Stimulated activated CD4-positive, alpha-beta T cell treated with anti-CD3 and anti-CD28 coated beads, TNF-alpha, amount 100 ng/mL, for 24 hours (primary cell): ENCODE data around the gene AGRP.
A peak's percentile ranks its signal among the peaks of the same experiment; 100 is the strongest.

Source experiments
- DNase-seq, 3 experiments: peaks; one replicate each; pipeline ENCODE4 v3.0.0-alpha.2; 2020; ENCODE audit warnings: low read depth in 3 of 3

Gene AGRP

DNA sequence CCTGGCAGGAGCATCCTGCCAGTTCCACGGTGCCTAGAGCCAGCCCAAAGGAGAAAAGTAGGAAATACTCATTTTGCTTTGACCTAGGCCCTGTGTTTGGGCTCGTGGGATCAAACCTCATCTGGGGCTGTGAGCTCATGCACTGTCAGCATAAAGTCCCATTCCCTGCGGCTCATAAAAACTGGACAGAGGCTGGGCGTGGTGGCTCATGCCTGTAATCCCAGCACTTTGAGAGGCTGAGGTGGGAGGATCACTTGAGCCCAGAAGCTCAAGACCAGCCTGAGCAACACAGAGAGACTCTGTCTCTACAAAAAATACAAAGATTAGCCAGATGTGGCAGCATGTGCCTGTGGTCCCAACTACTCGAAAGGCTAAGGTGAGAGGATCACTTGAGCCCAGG, 20.3 kb downstream of the AGRP start:
- DNase-seq = no peak

DNA sequence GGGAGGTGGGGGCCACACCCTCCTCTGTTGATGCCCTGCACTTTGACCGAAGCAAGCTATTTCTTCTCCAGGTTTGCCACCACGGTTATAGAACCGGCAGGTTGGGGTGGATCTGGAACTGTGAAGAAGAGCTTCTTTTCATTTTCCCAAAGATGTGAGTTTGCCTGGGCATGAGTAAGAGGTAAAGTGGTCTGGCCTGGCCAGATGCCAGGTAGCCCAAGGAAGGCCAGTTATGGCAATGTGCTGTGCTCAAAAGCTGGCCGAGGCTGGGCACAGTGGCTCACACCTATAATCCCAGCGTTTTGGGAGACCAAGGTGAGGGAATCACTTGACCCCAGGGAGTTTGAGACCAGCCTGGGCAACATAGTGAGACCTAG, 21.1 kb downstream of the AGRP start:
- no peak for DNase-seq

DNA sequence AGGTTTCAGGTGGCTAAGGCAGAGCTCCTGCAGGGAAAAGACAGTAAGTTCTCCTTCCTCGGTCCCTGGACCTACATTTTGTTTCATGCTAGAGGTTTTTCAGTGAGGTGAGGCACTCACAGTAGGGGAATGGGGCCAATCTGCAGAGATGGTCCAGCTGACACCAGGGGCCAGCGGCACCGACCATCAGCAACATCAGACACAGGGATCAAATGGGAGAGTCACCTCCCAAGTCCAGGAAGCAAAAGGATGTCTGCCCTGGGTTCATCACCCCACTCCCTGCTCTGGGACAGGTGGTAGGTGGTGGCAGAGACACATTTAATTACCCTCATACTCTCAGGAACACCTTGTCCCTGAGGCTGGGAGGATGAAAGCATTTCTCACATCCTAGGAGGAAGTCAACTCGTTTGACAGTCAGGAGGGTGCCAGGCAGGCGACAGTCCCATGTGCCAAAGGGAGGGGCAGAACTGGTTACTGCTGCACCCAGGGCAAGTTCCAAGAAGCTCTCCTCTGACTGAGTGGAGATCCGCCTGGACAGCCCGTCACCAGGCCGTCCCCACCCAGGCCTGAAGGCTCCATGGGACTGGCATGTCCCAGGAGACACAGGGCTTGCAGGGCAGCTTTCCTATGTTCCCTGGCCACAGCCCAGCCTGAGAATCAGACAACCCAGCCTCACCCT, 21.6 kb downstream of the AGRP start:
- no peak for DNase-seq

DNA sequence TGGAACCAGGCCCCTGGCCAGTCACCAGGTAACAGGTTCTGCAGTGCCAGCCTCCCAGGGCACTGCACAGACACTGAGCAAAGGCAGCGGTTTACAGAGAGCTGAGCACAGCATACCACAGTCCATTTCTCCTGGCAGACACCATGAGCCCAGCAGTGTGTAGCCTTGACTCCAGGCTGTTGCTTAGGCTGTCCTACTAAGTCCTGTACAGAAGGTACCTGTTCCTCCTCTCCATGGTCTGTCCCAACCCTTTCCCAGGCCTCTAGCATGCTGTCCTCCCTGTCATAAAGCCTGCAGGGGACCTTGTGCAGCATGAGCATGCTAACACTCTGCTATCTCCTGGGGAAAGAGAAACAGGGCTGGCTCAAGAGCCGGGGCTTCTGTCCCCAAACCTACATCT, 22.4 kb downstream of the AGRP start:
- no peak for DNase-seq

DNA sequence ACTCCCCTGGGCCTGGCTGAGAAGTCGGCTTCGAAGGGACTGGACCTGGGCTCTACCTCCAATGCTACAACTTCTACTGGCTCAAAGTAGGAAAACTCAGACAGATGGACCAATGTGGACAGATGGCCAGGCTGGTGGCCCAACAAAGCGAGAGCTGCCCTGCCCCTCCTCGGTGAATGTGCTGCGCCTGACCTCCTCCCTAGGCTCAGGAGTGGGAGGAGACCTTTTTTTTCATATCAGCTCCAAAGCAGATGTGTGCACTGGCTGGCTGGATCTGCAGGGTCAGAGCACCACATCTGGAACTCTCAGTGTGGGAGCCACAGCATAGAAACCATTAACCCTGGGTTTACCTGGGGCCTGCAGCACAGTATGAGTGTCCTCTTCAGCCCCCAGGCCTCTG, 23.2 kb downstream of the AGRP start:
- no peak for DNase-seq

DNA sequence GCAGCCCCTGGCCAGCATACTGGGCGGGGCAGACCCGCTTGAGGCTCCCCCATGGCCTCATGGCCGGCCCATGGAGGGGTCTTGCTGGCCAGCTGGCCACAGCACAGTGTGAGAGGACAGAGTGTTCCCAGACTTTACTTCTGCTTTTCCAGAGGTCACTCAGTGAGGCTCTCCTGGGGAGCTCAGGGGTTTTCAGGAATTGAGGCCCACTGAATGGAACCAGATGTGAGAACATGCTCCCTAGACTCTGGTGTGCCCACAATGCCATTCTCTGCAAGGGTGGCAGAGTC, 23.5 kb downstream of the AGRP start:
- no peak for DNase-seq

DNA sequence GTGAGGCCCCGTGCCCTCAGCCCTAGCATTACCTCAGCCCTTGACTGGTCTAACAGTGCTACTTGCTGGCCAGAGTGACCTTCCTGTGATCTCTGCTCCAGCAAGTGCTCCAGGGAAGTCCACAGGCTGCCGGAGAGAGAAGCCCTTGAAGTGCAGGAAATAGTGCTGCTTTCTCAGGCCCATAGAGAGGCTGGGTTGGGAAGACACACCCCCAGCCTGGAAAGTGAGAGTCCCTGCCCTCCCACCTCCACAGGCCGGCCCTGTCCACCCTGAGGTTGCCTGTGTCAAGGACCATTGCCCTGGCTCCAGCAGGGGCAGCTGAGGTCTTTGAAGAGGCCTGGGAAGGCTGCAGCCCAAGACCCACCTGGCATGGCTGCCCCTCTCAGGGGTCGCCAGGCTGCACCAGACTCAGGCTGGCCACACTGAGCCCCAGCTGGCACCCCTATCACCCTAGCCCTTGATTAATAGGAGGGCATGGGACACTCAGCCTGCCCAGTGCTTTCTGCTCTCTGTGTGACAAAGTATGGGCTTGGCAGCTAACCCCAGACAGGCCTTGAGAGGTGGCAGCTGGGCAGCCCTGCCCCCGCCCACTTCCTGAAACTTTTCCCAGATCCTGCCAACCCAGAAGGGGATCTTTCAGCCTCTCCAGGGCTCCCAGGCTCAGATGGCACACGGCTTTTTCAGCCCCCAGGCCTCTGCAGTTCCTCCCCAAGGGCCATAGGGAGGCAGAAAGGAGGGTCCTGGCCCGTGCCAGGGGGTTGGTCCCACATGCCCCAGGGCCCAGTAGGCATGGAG, 24.1 kb downstream of the AGRP start:
- DNase-seq = no peak

DNA sequence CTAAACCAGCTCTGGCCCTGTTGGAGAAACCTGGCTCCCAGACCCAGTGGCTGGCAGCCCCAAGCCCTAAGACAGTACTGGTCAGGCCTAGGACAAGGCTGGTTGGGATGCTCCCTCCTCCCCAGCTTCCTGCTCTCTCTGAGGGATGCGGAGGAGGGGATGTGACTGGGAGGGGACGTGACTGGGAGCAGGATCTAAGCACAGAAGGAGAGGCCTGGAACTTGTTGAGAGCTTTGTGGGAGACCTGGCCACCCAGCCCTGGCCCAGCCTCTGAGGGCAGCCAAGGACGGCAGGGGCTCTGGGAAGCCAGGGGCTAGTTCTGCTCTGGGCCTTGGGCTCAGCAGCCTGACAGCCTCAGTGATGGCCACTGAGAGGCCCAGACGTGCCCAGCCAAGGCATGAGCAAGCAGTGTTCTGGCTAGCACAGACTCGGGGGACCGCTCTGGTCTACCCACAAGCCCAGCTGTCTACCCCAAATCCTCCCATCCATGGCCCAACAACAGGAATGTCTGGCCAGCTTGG, 25.2 kb downstream of the AGRP start:
- no peak for DNase-seq

DNA sequence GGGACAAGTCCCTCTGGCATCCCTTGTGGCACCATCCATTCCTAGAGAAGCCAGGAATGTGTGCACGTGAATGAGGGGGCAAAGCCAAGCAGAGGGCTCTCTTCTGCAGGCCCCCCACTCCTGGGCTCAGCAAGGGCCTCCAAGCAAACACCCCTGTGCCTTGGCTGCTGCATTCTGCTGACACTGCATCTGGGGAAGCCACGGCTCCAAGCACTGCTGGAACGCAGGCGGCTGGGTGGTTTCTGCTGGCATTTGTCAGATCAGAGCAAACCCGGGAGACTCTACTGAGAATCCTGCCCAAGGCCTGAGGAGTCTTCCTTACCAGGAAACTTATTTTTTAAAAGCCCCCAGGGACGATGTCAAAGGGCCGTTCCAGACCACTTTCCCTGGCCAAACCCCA, 25.7 kb downstream of the AGRP start:
- no peak for DNase-seq

DNA sequence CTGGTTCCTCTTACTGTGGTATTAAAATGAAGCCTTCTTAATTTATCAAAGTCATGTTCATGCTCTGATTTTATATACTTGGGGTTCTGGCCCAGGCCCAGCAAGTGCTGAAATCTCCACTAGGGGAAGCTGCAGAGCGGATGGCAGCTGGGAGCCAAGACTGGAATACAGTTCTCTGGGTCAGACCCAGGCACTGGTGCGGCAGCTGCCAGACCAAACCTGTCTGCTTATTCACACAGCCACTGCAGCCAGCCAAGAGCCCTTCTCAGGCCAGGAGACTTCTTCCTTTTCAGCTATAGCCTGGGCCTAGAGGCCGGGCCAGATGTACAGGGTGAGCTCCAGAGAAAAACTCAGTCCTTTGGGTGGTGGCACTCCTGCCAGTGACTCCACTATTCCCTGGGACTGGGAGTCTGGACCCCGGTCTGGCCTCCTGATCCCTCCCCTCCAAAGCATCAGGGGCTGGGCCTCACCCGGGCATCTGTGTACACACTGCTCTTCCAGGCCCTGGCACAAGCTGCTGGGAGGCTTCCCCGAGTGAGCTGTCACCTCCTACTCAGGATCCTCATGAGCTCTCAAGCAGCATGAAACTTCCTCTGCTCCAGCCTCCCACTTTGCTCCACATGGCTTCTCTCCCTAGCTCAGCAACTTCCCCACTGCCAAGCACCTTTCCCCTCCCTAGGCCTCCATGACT, 26.8 kb downstream of the AGRP start:
- no peak for DNase-seq

DNA sequence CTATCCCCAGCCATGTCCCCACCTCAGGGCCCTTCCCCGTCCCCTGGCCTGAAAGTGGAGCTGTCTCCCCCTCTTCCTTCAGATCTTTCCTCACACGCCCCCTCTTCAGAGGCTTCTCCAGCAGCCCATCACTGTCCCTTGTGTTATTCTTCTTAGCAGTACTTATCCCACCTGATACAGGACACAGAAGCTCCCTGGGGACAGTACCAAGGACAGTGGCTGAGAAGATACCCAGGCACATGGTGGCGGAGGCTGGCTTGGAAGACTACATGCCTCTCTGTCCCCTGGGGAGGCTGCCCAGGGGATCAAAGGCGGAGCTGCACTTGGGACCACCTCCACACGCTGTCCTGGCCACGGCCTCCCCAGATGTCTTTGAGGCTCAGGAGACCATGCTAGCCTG, 28.5 kb downstream of the AGRP start:
- no peak for DNase-seq

DNA sequence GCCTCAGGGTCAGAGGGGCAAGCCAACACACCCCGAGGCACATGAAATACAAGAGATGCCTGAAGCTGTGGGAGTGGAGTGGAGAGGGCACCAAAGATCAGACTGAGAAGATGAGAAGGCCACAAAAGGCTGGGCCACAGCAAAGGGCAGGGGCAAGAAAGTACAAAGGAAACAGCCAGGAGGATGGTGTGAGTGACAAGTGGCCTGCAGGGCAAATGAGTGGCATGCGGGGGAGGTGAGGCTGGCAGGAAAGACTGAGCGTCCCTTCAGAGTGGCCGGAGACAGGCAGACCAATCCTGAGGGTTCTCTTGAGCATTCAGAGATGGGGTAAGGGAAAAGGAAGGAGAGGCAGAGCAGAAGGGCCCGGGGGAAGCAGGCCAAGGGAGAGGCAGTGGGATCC, 29.2 kb downstream of the AGRP start:
- DNase-seq = no peak

DNA sequence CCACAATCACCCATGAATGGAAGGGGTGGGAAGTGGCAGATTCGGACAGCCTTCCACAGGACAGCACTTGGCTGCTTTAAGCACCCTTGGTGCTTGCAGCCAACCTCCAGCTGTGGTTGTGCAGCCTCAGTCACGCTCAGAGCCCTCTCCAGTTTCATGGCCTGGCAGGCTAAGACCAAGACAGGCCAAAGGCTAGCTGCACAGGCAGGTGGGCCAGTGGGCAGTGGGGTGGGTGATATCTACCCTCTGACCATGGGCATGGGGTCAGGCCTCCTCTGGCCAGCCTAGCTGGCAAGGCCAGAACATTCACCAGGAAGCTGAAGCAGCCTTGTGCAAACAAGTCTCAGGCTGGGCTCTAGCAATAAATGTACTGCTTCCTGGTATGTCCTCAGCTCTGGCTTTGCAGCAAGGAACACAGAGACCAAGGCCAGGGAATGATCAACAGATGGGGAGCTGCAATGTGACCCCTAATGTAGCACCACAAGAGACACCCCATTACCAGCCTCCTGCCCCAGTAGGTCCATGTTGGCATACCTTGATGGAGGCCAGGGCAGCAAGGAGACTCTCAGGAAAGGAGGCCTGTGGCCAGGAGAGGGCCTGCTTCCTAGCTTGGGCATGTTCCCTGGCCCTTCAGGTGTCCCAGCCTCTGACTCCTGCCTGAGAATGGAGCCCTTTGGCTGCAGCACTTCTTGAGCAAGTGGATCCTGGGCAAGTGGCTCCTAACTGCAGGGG, 31.5 kb downstream of the AGRP start:
- DNase-seq = no peak

DNA sequence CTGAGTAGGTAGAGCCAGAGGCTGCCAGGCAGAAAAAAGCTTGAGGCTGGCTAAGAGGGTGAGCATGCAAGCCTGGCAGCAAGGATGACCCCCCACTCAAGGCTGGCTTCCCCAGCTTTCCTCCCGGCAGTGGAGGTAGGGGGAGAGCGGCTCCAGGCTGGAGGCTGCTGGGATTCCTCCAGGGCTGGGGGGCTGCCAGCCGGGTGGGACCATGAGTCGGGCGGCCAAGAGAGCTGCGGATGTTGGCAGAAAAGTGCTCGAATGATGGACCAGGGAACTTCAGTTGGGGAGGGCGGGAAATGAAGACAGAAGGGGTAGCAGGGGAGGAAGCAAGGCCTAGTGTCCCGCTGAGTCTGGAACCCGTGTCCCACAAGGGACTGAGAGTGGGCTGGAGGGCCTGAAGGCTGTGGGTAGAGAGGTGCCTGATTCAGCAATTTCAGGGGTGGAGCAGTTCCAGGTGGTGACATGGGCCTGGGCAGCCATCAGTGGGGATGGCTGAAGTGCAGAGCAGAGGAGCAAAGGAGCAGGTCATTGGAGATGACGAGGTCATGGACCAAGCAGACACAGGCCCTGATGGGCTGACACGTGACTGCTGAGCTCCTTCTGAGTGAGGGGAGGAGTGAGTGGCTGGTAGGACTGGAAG, 32.2 kb downstream of the AGRP start:
- DNase-seq = no peak

DNA sequence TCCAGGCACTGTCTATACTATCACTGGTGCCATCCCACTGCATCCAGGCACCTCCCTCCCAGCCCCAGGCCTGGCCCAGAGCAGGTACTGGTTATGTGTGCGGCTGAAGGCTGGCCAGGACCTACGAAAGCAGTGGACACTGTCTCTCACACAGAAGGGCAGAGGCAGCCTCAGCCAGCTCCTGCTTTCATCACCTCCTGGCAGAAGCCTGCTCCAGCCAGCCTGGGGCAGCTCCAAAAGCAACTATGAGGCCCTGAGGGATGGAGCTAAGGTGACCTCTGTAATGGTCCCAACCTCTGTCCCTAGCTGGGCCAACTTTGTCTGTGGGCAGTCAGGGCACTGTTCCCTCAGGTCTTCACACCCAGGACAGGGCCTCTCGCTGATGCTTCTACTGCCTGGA, 33.6 kb downstream of the AGRP start:
- DNase-seq = no peak

DNA sequence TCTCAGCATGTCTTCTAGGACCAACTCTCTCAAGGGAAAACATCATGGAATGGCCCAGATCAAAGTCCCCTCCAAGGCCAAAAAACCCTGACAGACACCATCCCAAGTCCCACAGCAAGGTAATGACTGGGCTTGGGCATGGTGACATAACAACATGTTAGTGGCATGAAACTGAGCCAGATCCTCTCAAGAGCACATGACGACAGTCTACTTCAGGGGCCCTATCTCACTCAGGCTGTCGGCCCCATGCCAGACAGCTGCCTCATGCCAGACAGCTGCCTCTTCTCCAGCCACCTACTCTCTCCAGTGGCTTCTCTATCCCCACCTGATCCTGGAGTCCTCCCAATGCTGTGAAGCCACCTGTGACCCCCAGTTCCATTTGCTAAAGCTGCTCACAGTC, 34.0 kb downstream of the AGRP start:
- no peak for DNase-seq

DNA sequence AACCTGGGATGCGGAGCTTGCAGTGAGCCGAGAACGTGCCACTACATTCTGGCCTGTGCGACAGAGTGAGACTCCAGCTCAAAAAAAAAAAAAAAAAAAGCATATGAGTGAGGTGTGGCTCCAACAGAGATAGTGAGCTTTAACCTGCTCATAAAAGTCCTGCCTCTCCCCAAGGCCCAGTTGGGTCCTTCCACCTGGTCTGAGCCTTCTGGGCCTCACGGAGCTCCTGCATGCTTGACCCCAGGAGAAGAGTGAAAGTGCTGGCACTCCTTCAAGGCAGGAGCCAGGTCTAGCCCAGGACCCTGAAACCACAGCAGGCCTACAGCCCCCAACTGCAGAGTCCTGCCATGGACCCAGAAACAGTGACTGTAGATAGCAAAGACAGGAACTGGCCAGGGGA, 34.8 kb downstream of the AGRP start:
- DNase-seq = no peak

DNA sequence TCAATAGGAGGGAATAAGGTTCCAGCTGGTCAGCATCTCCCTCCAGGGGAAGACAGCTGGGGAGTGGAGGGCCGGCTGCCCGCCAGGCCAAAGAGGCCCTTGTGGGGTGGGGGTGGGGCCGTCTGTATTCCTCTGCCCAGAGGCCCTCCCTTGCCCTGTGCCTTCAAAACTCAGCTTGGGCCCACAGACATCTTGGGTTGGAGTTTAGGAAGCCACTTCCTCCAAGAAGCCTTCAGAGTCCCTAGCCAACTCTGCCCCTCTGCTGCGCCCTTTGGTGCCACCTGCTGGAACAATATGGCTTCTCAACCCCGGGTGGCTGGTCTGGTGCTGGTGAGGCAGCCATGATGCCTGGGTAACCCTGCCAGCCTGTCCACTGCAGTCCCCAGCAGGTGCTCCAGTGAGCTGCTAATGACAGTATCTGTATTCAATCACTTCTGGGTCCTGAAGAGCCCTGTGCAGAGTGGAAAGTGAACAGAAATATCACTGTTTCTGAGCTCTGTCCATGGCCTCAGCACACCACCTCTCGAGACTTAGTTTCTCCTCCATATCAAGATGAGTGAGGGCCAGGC, 35.8 kb downstream of the AGRP start:
- DNase-seq = peak; percentile 51 to 71 (median 54)

DNA sequence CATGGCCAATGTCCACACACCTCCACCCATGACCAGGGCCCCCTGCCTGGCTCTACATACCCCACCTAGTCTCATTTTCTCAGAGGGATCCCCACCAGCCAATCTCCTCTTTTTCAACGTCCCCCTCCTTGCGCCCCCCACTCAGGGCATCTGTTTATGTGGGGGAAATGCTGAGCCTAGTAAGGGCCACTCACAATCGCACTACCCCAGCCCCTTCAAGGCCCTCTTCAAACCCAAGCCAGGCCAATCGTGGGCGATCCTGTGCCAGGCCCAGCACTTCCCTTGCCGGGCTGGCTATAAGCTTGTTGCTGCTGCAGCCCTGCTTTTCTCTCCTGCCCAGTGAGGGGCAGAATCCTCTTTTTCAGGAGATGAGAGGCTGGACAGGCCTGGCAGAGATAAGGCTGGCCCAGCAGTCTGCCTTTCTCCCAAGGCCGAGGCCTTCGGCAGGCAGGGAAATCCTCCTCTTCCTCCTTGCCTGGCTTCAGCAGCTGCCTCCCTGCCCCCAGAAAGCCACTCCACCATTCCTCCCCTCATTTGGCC, 36.3 kb downstream of the AGRP start:
- DNase-seq = no peak

DNA sequence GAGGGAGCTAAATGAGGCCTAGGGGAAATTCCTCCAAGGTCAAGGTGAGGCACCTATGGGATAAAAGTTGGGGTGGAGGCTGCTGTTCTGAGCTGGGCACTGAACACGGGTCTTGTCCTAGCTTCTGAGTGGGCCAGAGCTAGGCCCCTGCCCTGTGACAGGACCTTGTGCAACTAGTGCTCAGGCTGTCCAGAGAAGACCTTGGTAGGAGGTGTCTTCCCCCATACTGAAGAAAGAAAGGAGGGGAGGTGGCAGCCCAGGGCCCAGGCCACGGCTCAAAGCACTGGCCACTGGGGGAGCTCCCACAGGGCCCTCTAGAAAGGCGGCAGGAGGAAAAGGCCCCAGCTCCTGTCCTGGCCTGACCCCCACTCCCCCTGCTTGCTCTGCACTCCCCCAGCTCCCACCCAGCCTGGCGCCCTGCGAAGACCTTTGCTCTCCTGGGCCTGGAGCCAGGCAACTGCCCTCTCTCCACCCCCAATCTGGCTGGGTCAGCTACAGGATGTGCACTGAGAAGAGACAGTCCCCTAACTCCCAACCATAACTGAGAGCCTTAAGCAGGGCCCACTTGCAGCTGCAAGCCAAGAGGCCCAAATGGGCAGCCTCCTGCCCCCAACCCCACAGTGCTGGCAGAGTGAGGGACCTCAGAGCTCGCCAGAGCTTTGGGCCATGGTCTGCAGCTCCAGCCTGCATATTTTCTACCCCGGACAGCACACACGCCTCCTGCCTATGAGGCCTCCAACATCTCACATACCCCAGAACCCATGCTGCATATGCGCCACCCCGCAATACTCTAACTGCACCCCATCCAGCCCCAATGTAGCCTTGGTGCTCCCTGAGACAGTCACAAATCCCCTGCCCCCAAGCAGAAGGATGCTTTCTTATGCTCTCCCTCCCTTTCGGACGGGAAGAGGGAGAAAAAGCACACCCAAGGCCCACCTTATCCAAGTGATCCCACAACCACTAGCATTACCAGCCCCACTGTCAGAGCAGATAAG, 37.1 kb downstream of the AGRP start:
- DNase-seq = no peak
